Activated T-helper 17 cell treated with anti-CD3 and anti-CD28 coated beads, Interleukin-2, amount 50 U/mL, for 72 hours (primary cell): ENCODE data around the gene AUNIP. TPM values are rescaled to one million over a fixed set of nuclear protein-coding genes. Genes with fewer than 3 reads are reported as not detected.
A peak's percentile ranks its signal among the peaks of the same experiment; 100 is the strongest.

ENCODE experiments used
- ATAC-seq: fragments of 150-1000 bp; cut with Tn5 transposase; replicated peaks from 2 replicates; pipeline ENCODE4 v1.10.0; 2021; ENCODE audit warnings: mild to moderate bottlenecking, moderate library complexity
- H3K27ac Mint-ChIP-seq: one replicate; pipeline ENCODE4 v1.8.0; 2022; ENCODE audit warnings: mixed read lengths
- H3K27me3 Mint-ChIP-seq: one replicate; pipeline ENCODE4 v1.8.0; 2022; ENCODE audit warnings: mixed read lengths
- H3K36me3 Mint-ChIP-seq: one replicate; pipeline ENCODE4 v1.8.0; 2022; ENCODE audit warnings: low read depth, mild to moderate bottlenecking, mixed read lengths
- H3K4me1 Mint-ChIP-seq: one replicate; pipeline ENCODE4 v1.8.0; 2022; ENCODE audit warnings: mixed read lengths
- H3K4me3 Mint-ChIP-seq: one replicate; pipeline ENCODE4 v1.8.0; 2022; ENCODE audit warnings: mild to moderate bottlenecking, mixed read lengths
- H3K9me3 Mint-ChIP-seq: one replicate; pipeline ENCODE4 v1.8.0; 2022; ENCODE audit warnings: mixed read lengths
- total RNA-seq, 2 donors: library from RNA; stranded (reverse); gene quantifications; one replicate each; pipeline ENCODE4 v1.2.3, GENCODE V29; 2022

The AUNIP gene
- total RNA-seq, 2 donors from 2014 or later: 3.7 to 7.2 TPM

DNA sequence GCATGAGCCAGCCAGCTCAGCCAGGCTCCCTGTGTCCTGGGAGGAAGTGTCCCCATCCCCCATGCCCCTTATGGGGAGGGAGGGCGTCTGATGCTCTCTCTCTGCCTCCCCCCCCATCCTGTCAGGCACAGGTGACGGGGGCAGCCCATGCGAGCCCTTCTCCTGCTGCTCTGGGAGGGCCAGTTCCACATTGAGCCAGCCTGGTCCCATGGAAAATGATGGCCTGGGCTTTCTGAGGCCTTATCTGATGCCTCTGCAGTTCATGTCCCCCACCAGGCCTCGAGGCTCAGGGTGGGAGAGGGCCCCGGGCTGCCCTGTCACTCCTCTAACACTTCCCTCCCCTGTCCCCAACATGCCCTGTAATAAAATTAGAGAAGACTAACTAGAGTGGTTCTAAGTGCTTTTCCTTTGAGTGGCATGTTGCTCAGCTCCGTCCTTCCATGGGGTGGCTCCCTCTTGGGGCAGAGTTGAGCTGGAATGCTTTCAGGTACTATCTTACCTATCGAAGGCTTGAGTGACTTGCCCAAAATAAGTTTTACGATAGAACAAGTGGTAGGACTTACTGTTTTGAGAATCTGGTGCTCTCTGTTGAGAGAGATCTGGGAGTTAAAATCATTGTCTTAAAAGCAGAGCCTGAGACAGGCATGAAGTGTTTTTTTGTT is 41.3 kb downstream of the AUNIP start:
- peaks cover 23% of the 10 kb centered on the region for H3K4me1 Mint-ChIP-seq
- peaks cover 9% of the 10 kb centered on the region for H3K36me3 Mint-ChIP-seq
- H3K9me3 Mint-ChIP-seq: no peaks in the 10 kb centered on the region
- H3K4me3 Mint-ChIP-seq: peak overlapping the region; percentile 97
- H3K27ac Mint-ChIP-seq: peak overlapping the region; percentile 96
- no peak for ATAC-seq
- H3K27me3 Mint-ChIP-seq: no peaks in the 10 kb centered on the region

DNA sequence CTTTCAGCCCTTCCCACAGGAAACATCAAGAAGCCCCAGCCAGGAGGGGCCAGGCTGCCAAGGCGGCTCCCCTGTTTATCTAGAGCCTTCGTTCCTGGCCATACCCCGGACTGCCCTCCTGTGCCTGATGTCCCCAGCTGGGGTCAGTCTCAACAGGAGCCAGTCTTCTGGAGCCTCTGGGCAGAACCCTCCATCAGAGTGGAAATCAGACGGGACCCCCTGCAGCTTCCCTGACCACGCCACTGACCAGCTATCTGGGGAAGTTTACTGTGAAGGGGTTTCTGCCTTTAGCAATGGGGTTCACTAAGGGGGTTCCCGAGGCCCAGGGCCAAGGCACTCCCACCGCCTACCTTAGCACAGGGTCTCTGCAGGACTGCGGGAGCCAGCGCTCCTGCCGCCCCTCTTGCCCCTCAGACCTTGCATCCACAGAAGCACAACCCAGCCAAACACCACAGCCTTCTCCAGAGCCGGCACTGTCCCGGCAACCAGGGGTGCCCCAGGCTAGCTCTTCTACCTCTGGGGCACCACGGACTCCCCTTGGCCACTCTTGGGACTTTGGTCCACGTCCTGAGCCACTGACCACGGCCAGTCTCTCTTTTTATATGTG is 43.0 kb downstream of the AUNIP start:
- no peak overlapping the region for H3K27ac Mint-ChIP-seq
- H3K4me1 Mint-ChIP-seq: peaks cover 13% of the 10 kb centered on the region
- no peak for ATAC-seq
- no peaks in the 10 kb centered on the region for H3K27me3 Mint-ChIP-seq
- no peak overlapping the region for H3K4me3 Mint-ChIP-seq
- H3K9me3 Mint-ChIP-seq: no peaks in the 10 kb centered on the region
- peaks cover 9% of the 10 kb centered on the region for H3K36me3 Mint-ChIP-seq

DNA sequence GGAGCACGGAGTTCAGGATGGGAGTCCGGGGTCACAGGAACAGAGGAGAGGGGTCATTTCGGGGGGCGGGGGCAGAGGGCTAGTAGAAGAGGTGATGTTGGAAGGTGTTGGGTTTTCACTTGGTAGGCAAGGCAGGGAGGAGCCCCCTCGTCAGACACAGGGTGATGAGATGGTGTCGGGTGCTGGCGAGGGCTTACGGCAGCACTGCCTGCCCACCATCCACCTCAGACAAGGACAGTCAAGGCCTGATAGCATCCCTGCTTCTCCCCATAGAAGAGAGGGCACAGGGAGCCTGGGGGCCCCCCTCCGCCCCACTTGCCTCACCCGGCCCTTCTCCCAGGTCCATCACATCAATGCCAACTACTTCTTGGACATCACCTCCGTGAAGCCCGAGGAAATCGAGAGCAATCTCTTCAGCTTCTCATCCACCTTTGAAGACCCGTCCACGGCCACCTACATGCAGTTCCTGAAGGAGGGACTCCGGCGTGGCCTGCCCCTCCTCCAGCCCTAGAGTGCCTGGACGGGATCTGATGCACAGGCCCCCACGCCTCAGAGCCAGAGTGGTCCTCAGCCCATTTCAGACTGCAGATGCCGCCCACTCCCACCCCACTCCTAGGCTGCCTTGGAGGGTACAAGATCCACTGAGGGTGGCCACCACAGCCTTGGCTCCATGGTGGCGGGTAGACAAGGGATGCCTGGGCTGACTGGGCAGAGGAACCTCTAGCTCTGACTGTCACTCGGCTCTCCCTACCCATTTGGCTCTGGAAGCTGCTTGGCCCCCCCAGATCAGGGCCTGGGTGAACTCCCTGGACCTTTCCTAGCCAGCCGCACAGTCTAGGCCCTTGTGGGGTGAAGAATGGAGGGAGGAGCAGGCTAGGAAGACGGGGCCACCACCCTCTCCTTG is 43.8 kb downstream of the AUNIP start:
- Mint-ChIP-seq H3K4me1 (peaks cover 6% of the 10 kb centered on the region), H3K36me3 (peaks cover under 1% of the 10 kb centered on the region), H3K4me3 (no peak overlapping the region), H3K9me3 (no peaks in the 10 kb centered on the region), H3K27me3 (no peaks in the 10 kb centered on the region), H3K27ac (no peak overlapping the region)
- no peak for ATAC-seq

DNA sequence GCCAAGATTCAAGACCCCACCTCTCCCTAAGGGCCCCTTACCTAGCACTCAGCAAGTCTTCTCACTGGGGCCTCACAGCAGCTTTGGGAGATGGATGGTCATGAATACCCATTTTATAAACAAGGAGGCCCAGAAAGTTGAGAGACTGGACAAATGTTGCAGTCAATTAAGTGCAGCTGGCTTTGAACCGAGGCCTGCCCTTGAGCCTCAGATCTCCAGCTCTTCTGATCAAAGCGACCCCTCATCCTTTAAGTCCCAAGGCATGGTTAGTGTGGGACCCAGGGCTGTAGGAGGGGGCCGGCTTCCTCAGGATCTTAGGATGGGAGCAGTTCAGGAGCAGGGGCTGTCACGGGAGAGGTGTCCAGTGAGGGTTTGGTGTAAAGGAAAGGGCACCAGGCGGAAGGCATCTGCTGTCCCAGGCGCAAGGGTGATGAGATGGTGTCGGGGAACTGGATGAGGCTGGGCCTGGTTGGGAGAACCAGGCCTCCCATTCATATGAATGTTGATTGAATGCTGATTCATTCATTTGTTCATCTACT is 44.6 kb downstream of the AUNIP start:
- H3K36me3 Mint-ChIP-seq: peaks cover 4% of the 10 kb centered on the region
- H3K4me1 Mint-ChIP-seq: peaks cover 6% of the 10 kb centered on the region
- H3K9me3 Mint-ChIP-seq: no peaks in the 10 kb centered on the region
- H3K27ac Mint-ChIP-seq: peak overlapping the region; percentile 49
- ATAC-seq: no peak
- no peaks in the 10 kb centered on the region for H3K27me3 Mint-ChIP-seq
- no peak overlapping the region for H3K4me3 Mint-ChIP-seq

DNA sequence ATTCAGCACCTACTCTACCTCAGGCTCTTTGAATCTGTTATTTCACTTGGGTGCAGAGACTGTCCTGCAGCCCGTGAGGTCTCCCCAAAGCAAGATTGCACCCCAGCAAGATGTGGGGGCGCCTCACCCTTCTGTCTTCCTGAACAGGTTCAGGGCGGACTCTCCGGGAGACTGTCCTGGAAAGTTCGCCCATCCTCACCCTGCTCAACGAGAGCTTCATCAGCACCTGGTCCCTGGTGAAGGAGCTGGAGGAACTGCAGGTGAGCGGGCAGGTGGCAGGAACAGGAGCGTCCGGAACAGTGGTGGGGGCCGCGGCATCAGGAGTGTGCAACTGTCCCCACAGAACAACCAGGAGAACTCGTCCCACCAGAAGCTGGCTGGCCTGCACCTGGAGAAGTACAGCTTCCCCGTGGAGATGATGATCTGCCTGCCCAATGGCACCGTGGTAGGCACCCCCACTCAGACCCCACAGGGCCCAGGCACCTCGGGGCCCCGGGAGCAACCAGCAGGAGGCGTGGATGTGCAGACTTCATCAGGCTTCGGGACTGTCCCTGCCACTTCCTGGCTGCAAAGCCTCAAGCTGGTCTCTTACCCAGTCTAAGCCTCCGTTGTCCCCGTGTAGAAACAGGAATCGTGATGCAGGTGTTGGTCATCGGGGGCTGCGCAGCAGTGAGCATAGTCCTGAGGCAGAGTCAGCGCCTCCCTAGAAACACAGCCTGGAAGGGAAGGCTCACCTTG is 45.4 kb downstream of the AUNIP start:
- H3K36me3 Mint-ChIP-seq: peaks cover 6% of the 10 kb centered on the region
- peaks cover 6% of the 10 kb centered on the region for H3K4me1 Mint-ChIP-seq
- no peaks in the 10 kb centered on the region for H3K9me3 Mint-ChIP-seq
- H3K27ac Mint-ChIP-seq: no peak overlapping the region
- H3K4me3 Mint-ChIP-seq: no peak overlapping the region
- ATAC-seq: peak; percentile 40
- H3K27me3 Mint-ChIP-seq: no peaks in the 10 kb centered on the region

DNA sequence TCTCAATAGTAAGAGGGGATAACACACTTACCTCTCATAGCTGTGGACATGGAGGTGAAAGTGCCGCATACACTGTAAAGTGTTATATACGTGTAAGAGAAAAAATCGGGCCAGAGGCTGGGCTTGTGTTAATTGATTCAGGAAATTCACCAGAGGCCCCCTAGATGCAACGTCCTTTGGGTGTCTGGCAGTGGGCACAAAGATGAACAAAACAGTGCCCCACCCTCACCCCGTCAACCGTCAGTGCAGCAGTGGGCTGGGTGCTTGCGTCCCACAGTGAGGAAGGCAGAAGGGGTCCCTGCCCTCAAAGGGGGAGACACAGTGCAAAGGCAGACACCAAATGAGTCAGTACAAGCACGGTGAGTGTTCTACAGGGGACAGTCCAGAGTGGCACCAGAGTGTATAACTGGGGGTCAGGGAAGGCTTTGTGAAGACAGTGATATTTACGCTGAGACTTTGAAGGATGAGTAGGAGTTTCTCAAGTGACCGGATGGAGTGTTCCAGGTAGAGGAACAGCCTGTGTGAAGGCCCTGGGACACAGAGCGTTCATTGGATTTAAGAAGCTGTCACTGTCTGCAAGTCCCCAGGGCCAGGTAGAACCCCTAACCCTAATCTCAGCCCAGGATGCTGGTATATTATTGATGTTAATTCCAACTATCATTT is 46.1 kb downstream of the AUNIP start:
- Mint-ChIP-seq H3K27me3 (no peaks in the 10 kb centered on the region), H3K4me1 (peaks cover 2% of the 10 kb centered on the region), H3K4me3 (no peak overlapping the region), H3K27ac (no peak overlapping the region), H3K36me3 (peaks cover 6% of the 10 kb centered on the region), H3K9me3 (no peaks in the 10 kb centered on the region)
- no peak for ATAC-seq

DNA sequence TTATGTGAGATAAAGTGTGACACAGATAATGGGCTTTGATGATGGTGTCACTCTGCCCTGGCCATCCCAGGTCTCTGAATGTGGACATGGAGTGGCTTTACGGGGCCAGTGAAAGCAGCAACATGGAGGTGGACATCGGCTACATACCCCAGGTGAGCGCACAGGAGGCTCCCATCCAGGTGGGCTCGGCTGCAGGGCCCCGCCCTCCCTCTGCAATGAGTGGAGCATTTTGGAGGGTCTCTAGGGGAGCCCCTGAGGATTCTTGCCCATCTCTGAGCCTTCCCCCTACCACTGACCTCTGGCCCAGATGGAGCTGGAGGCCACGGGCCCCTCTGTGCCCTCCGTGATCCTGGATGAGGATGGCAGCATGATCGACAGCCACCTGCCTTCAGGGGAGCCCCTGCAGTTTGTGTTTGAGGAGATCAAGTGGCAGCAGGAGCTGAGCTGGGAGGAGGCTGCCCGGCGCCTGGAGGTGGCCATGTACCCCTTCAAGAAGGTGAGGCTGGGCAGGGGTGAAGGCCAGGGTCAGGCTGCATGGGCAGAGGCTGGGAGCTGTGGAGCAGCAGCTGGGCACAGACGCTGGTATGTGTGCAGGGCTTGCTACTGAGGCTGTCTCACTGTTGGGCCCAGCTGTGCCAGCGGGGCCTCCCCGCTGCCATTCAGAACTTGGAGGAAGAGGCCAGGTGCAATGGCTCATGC is 47.7 kb downstream of the AUNIP start:
- ATAC-seq: no peak
- Mint-ChIP-seq H3K36me3 (peaks cover 6% of the 10 kb centered on the region), H3K27ac (no peak overlapping the region), H3K4me1 (no peaks in the 10 kb centered on the region), H3K4me3 (no peak overlapping the region), H3K9me3 (no peaks in the 10 kb centered on the region), H3K27me3 (no peaks in the 10 kb centered on the region)

DNA sequence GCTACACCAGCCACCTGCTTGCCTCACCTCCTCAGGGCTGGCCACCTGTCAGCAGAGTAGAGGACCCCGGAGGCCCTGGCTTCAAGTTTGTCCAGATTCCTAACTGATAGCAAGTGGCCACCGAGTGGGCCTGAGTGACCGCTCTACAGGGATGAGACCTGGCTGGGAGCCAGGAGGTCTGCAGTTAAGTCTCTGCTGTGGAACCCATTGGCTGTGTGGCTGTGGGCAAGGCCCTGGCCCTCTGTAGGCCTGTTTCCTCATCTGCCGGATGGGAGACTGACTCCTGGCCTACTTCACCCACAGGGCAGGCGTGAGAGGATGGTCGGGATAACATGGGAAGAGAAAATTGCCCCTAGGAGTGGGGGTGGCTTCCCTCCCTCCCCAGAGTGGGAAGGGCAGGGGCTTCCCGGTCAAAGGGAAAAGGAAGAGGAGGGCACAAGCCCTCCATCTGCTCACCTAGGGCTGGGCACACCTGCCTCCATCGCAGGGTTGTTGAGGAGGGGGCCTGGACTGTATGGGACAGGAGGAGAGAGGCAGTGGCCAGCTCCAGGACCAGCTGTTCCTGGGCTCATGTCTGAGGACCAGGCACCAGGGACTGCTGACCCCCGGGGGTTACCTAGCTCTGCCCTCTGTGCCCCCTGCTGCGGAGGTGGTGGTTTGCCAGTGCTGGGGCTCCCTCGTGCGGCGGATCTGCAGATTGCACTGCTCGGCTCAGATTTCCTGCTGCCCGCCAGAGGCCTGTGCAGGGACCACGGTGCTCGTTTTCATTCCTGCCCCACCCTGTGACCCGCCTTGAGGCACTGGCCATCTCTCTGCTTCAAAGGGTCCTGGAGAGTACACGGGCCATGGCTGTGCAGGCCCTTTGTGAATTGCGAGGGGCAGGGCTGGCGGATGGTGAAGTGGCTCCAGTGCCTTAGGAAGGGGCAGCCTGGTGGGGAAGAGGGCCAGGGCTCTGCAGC is 48.6 kb downstream of the AUNIP start:
- peak; percentile 83 for ATAC-seq
- H3K9me3 Mint-ChIP-seq: no peaks in the 10 kb centered on the region
- no peaks in the 10 kb centered on the region for H3K27me3 Mint-ChIP-seq
- peaks cover 6% of the 10 kb centered on the region for H3K36me3 Mint-ChIP-seq
- H3K4me3 Mint-ChIP-seq: no peak overlapping the region
- no peak overlapping the region for H3K27ac Mint-ChIP-seq
- H3K4me1 Mint-ChIP-seq: no peaks in the 10 kb centered on the region

DNA sequence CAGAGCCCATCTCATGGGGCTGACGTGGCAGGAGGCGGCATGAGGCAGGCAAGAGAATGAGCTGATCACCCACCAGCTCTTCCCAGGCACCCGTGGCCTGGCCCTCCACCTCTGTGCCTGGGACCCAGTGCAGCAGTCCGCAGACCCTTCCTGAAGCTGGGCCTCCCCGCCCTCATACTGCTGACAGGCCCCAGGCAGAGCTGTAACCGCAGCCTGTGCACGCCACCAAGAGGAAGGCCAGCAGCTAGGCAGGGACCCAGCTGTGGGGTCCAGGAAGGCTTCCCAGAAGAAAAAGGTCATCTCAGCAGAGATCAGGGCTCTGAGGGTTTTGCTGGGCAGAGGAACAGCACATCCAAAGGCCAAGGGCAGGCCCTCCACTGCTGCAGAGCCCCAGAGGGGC is 49.3 kb downstream of the AUNIP start:
- no peak overlapping the region for H3K4me3 Mint-ChIP-seq
- H3K36me3 Mint-ChIP-seq: peaks cover 6% of the 10 kb centered on the region
- H3K27me3 Mint-ChIP-seq: no peaks in the 10 kb centered on the region
- ATAC-seq: no peak
- no peaks in the 10 kb centered on the region for H3K4me1 Mint-ChIP-seq
- no peaks in the 10 kb centered on the region for H3K9me3 Mint-ChIP-seq
- no peak overlapping the region for H3K27ac Mint-ChIP-seq

DNA sequence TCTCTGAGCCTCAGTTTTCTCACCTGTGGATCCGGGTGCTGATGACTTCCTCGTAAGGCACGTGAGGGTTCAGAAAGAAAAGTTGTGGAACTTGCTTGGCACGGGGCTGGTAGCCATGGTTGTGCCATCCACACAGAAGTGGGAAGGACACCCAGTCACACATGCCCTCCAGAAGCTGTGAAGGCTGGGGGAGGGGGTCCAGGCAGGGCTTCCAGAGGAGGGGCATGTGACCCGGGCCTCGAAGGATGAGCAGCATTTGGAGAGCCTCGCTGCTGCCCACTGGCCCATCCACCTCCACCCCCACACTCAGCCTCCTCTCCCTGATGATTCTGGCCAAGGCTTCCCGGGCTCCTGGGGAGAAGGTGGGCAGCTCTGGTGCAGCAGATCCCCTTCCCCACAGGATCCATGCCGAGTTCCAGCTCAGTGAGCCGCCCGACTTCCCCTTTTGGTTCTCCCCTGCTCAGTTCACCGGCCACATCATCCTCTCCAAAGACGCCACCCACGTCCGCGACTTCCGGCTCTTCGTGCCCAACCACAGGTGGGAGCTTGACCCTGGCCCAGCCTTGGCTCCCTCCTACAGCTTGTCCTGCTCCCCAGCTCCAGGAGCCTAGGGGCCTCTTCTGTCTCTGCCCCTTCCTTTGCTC is 49.9 kb downstream of the AUNIP start:
- Mint-ChIP-seq H3K36me3 (peaks cover 6% of the 10 kb centered on the region), H3K9me3 (no peaks in the 10 kb centered on the region), H3K4me3 (no peak overlapping the region), H3K27me3 (no peaks in the 10 kb centered on the region), H3K4me1 (no peaks in the 10 kb centered on the region), H3K27ac (no peak overlapping the region)
- ATAC-seq: no peak

DNA sequence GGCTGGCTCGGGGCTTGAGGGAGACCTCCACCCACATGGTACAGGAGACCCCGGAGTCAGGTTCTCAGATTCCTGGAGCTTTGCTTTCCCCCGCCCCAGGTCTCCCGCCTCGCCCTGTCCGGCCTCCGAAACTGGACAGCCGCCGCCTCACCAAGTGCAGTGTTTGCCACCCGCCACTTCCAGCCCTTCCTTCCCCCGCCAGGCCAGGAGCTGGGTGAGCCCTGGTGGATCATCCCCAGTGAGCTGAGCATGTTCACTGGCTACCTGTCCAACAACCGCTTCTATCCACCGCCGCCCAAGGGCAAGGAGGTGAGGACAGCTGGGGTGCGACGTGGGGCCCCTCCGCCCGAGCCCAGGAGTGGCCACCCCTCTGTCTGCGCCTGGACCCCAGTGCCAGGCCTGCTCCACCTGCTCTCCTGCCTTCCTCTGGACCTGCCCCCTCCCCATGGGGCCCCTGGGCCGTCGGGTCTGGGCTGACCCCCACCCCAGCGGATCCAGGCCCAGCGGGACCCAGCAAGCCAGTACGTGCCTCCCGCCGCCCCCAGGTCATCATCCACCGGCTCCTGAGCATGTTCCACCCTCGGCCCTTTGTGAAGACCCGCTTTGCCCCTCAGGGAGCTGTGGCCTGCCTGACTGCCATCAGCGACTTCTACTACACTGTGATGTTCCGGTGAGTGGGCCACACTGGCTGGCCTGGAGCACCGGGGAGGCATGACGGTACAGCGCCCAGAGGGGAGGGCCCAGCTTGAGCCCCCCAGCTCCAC is 50.6 kb downstream of the AUNIP start:
- Mint-ChIP-seq H3K27me3 (no peaks in the 10 kb centered on the region), H3K4me3 (no peak overlapping the region), H3K27ac (no peak overlapping the region), H3K4me1 (peaks cover 4% of the 10 kb centered on the region), H3K36me3 (peaks cover 6% of the 10 kb centered on the region), H3K9me3 (no peaks in the 10 kb centered on the region)
- no peak for ATAC-seq
